Measurements from ENCODE around the gene ABCC12. TPM values are rescaled to one million over a fixed set of nuclear protein-coding genes. Genes with fewer than 3 reads are reported as not detected.

The ABCC12 gene
- total and polyA plus RNA-seq, 10 of the 15 experiments (the other 5 are each of a cell fraction or from before 2014, with no cell fraction given) = 0.02 to 0.03 (median 0.03) TPM; not detected in 6

DNA sequence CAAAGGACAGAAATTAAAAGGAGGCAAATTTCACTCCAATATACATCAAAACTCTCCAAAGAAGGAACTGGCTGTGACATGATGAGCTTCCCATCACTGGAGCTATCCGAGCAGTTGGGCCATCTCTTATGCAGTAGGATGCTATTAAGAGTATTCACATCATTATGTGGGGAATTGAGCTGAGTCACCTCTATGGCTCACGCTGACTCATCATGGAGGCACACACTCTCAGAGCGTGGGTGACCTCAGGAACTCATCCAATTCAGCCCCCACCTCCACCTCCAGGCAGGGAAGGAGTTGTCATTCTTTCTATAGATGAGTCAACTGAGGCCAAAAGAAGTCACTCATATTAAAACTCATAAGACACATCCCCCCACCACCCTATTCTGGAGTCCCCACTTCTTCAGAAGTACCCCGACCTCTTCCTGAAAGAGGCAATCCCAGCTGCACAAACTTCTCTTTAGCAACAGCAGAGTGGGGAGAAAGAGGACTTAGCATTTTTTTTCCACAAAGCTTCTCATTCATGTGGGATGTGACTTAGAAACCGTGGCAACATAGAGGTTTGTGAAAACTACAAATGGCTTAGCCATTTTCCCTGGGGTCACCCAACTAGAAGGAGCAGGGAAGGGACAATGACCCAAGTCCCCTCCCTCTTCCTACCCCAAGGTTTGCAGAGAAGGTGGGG is 32.5 kb downstream of the ABCC12 start (continued):
- TF ChIP-seq, protein P1, sequence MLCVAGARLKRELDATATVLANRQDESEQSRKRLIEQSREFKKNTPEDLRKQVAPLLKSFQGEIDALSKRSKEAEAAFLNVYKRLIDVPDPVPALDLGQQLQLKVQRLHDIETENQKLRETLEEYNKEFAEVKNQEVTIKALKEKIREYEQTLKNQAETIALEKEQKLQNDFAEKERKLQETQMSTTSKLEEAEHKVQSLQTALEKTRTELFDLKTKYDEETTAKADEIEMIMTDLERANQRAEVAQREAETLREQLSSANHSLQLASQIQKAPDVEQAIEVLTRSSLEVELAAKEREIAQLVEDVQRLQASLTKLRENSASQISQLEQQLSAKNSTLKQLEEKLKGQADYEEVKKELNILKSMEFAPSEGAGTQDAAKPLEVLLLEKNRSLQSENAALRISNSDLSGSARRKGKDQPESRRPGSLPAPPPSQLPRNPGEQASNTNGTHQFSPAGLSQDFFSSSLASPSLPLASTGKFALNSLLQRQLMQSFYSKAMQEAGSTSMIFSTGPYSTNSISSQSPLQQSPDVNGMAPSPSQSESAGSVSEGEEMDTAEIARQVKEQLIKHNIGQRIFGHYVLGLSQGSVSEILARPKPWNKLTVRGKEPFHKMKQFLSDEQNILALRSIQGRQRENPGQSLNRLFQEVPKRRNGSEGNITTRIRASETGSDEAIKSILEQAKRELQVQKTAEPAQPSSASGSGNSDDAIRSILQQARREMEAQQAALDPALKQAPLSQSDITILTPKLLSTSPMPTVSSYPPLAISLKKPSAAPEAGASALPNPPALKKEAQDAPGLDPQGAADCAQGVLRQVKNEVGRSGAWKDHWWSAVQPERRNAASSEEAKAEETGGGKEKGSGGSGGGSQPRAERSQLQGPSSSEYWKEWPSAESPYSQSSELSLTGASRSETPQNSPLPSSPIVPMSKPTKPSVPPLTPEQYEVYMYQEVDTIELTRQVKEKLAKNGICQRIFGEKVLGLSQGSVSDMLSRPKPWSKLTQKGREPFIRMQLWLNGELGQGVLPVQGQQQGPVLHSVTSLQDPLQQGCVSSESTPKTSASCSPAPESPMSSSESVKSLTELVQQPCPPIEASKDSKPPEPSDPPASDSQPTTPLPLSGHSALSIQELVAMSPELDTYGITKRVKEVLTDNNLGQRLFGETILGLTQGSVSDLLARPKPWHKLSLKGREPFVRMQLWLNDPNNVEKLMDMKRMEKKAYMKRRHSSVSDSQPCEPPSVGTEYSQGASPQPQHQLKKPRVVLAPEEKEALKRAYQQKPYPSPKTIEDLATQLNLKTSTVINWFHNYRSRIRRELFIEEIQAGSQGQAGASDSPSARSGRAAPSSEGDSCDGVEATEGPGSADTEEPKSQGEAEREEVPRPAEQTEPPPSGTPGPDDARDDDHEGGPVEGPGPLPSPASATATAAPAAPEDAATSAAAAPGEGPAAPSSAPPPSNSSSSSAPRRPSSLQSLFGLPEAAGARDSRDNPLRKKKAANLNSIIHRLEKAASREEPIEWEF (IDR thresholded peaks at IDR 0.05; ENCODE audit: insufficient replicate concordance, low read depth, low read length) = no peak
- TF ChIP-seq EP300 (IDR thresholded peaks at IDR 0.05; ENCODE audit: borderline replicate concordance in 1 of 2, control insufficient read depth in 1 of 2, low read depth in 2 of 2, low read length in 2 of 2) = no peak
- TF ChIP-seq, protein P2, sequence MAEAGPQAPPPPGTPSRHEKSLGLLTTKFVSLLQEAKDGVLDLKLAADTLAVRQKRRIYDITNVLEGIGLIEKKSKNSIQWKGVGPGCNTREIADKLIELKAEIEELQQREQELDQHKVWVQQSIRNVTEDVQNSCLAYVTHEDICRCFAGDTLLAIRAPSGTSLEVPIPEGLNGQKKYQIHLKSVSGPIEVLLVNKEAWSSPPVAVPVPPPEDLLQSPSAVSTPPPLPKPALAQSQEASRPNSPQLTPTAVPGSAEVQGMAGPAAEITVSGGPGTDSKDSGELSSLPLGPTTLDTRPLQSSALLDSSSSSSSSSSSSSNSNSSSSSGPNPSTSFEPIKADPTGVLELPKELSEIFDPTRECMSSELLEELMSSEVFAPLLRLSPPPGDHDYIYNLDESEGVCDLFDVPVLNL (IDR thresholded peaks at IDR 0.05; ENCODE audit: low read depth, low read length) = no peak
- TF ChIP-seq, protein P3, sequence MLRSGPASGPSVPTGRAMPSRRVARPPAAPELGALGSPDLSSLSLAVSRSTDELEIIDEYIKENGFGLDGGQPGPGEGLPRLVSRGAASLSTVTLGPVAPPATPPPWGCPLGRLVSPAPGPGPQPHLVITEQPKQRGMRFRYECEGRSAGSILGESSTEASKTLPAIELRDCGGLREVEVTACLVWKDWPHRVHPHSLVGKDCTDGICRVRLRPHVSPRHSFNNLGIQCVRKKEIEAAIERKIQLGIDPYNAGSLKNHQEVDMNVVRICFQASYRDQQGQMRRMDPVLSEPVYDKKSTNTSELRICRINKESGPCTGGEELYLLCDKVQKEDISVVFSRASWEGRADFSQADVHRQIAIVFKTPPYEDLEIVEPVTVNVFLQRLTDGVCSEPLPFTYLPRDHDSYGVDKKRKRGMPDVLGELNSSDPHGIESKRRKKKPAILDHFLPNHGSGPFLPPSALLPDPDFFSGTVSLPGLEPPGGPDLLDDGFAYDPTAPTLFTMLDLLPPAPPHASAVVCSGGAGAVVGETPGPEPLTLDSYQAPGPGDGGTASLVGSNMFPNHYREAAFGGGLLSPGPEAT (IDR thresholded peaks at IDR 0.05; ENCODE audit: low read depth) = no peak
- TF ChIP-seq POLR2A (IDR thresholded peaks at IDR 0.05; ENCODE audit: low read depth, low read length) = no peak
- TF ChIP-seq POLR2AphosphoS2 (IDR thresholded peaks at IDR 0.05; ENCODE audit: low read depth, low read length) = no peak
- no peak for TF ChIP-seq GATAD2B (conservative IDR thresholded peaks at IDR 0.05; ENCODE audit: low read depth)
- TF ChIP-seq, protein P4, sequence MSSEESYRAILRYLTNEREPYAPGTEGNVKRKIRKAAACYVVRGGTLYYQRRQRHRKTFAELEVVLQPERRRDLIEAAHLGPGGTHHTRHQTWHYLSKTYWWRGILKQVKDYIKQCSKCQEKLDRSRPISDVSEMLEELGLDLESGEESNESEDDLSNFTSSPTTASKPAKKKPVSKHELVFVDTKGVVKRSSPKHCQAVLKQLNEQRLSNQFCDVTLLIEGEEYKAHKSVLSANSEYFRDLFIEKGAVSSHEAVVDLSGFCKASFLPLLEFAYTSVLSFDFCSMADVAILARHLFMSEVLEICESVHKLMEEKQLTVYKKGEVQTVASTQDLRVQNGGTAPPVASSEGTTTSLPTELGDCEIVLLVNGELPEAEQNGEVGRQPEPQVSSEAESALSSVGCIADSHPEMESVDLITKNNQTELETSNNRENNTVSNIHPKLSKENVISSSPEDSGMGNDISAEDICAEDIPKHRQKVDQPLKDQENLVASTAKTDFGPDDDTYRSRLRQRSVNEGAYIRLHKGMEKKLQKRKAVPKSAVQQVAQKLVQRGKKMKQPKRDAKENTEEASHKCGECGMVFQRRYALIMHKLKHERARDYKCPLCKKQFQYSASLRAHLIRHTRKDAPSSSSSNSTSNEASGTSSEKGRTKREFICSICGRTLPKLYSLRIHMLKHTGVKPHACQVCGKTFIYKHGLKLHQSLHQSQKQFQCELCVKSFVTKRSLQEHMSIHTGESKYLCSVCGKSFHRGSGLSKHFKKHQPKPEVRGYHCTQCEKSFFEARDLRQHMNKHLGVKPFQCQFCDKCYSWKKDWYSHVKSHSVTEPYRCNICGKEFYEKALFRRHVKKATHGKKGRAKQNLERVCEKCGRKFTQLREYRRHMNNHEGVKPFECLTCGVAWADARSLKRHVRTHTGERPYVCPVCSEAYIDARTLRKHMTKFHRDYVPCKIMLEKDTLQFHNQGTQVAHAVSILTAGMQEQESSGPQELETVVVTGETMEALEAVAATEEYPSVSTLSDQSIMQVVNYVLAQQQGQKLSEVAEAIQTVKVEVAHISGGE (CRISPR knock-in tag; IDR thresholded peaks at IDR 0.05) = no peak
- TF ChIP-seq SIN3A (IDR thresholded peaks at IDR 0.05; ENCODE audit: low read depth, low read length) = no peak
- peak; percentile 49; the same call in 1 of the 2 replicates for TF ChIP-seq IRF4 (IDR thresholded peaks at IDR 0.05; ENCODE audit: low read depth, low read length)
- TF ChIP-seq GABPA (IDR thresholded peaks at IDR 0.05; ENCODE audit: low read depth) = 0 out of 2 replicates have a peak, but pooled peaks have one; percentile 23
- no peak for TF ChIP-seq ZNF217 (IDR thresholded peaks at IDR 0.05)
- TF ChIP-seq FOXM1 (IDR thresholded peaks at IDR 0.05; ENCODE audit: low read depth, low read length) = peak; percentile 37; the same call in 1 of the 2 replicates
- TF ChIP-seq RAD21 (IDR thresholded peaks at IDR 0.05; ENCODE audit: insufficient read depth, low read depth, low read length) = no peak
- TF ChIP-seq HDAC6 (IDR thresholded peaks at IDR 0.05; ENCODE audit: unreplicated experiment) = no peak
- TF ChIP-seq, protein P5, sequence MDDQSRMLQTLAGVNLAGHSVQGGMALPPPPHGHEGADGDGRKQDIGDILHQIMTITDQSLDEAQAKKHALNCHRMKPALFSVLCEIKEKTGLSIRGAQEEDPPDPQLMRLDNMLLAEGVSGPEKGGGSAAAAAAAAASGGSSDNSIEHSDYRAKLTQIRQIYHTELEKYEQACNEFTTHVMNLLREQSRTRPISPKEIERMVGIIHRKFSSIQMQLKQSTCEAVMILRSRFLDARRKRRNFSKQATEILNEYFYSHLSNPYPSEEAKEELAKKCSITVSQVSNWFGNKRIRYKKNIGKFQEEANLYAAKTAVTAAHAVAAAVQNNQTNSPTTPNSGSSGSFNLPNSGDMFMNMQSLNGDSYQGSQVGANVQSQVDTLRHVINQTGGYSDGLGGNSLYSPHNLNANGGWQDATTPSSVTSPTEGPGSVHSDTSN (IDR thresholded peaks at IDR 0.05; ENCODE audit: insufficient replicate concordance, low read depth, low read length) = no peak
- TF ChIP-seq CREM (IDR thresholded peaks at IDR 0.05; ENCODE audit: low read depth) = peak; percentile 55; the same call in 1 of the 2 replicates

All from GM12878 (cell line).